Measurements from ENCODE around the gene HOXC5.
"Not testable (repeated sequence)": the region's sequence is repeated elsewhere in the genome, so short reads cannot be mapped to it uniquely, and the experiment has no call there.

The HOXC5 gene

GRCh38 chr12:54040148-54040494 lies 7.3 kb downstream of the HOXC5 start:
- H3K27ac ChIP-seq (ENCODE audit: low read length), result no peak overlapping the region
- peaks cover 74% of the 10 kb centered on the region for H3K27me3 ChIP-seq (replicated peaks; ENCODE audit: insufficient read depth, low read length)
- H3K36me3 ChIP-seq (replicated peaks; ENCODE audit: insufficient read depth, low read length), result no peaks in the 10 kb centered on the region
- H3K79me2 ChIP-seq (ENCODE audit: low read length), result no peaks in the 10 kb centered on the region
- H3K4me3 ChIP-seq (ENCODE audit: low read length), result peak overlapping the region; percentile 41; the same call in 1 of the 2 replicates
- no peaks in the 10 kb centered on the region for H3F3A ChIP-seq (ENCODE audit: insufficient read depth, low read length)
- DNase-seq, result no peak
- no peaks in the 10 kb centered on the region for H3K4me1 ChIP-seq (ENCODE audit: low read length)
- no peaks in the 10 kb centered on the region for H3K9me3 ChIP-seq (replicated peaks; ENCODE audit: insufficient read depth, low read length)
- no peaks in the 10 kb centered on the region for H3K9me2 ChIP-seq (replicated peaks; ENCODE audit: insufficient read depth, low read length)
- no peak for TF ChIP-seq CTCF (IDR thresholded peaks at IDR 0.05; ENCODE audit: low read length)
- no peak for TF ChIP-seq EZH2 (optimal IDR thresholded peaks at IDR 0.05; ENCODE audit: low read depth, low read length)
- TF ChIP-seq EZH2phosphoT487 (IDR thresholded peaks at IDR 0.05; ENCODE audit: low read length), result no peak
- H4K20me1 ChIP-seq (ENCODE audit: insufficient read depth, low read length), result no peaks in the 10 kb centered on the region
- H3K4me2 ChIP-seq (ENCODE audit: low read depth, low read length), result peak overlapping the region; percentile 40
- no peak overlapping the region for H3K9ac ChIP-seq (ENCODE audit: low read length)
- peak overlapping the region; percentile 59 for H2AFZ ChIP-seq (ENCODE audit: low read length)

- H3K79me2 ChIP-seq (ENCODE audit: low read length), result no peaks in the 10 kb centered on the region
- no peaks in the 10 kb centered on the region for H3K4me1 ChIP-seq (ENCODE audit: low read length)
- H3K9me3 ChIP-seq (replicated peaks; ENCODE audit: insufficient read depth, low read length), result no peaks in the 10 kb centered on the region
- peak overlapping the region; percentile 59 for H2AFZ ChIP-seq (ENCODE audit: low read length)
- H3K27me3 ChIP-seq (replicated peaks; ENCODE audit: insufficient read depth, low read length), result peaks cover 74% of the 10 kb centered on the region
- peak overlapping the region; percentile 40 for H3K4me2 ChIP-seq (ENCODE audit: low read depth, low read length)
- no peaks in the 10 kb centered on the region for H3K36me3 ChIP-seq (replicated peaks; ENCODE audit: insufficient read depth, low read length)
- H3K9me2 ChIP-seq (replicated peaks; ENCODE audit: insufficient read depth, low read length), result no peaks in the 10 kb centered on the region
- TF ChIP-seq EZH2 (optimal IDR thresholded peaks at IDR 0.05; ENCODE audit: low read depth, low read length) (no peak), EZH2phosphoT487 (IDR thresholded peaks at IDR 0.05; ENCODE audit: low read length) (no peak), CTCF (IDR thresholded peaks at IDR 0.05; ENCODE audit: low read length) (no peak)
- H3K4me3 ChIP-seq (ENCODE audit: low read length), result peak overlapping the region; percentile 41; the same call in 1 of the 2 replicates
- DNase-seq, result no peak
- H4K20me1 ChIP-seq (ENCODE audit: insufficient read depth, low read length), result no peaks in the 10 kb centered on the region
- H3F3A ChIP-seq (ENCODE audit: insufficient read depth, low read length), result no peaks in the 10 kb centered on the region
- H3K9ac ChIP-seq (ENCODE audit: low read length), result no peak overlapping the region
- H3K27ac ChIP-seq (ENCODE audit: low read length), result no peak overlapping the region
Observed at GRCh38 chr12:54040648-54041047, 7.8 kb downstream of the HOXC5 start.

- H3K4me1 ChIP-seq (ENCODE audit: low read length), result no peaks in the 10 kb centered on the region
- H3K79me2 ChIP-seq (ENCODE audit: low read length), result no peaks in the 10 kb centered on the region
- H3K9ac ChIP-seq (ENCODE audit: low read length), result no peak overlapping the region
- no peak overlapping the region for H3K4me2 ChIP-seq (ENCODE audit: low read depth, low read length)
- H3K27me3 ChIP-seq (replicated peaks; ENCODE audit: insufficient read depth, low read length), result peaks cover 74% of the 10 kb centered on the region
- no peak for TF ChIP-seq EZH2phosphoT487 (IDR thresholded peaks at IDR 0.05; ENCODE audit: low read length)
- TF ChIP-seq EZH2 (optimal IDR thresholded peaks at IDR 0.05; ENCODE audit: low read depth, low read length), result no peak
- no peak for TF ChIP-seq CTCF (IDR thresholded peaks at IDR 0.05; ENCODE audit: low read length)
- H4K20me1 ChIP-seq (ENCODE audit: insufficient read depth, low read length), result no peaks in the 10 kb centered on the region
- no peak overlapping the region for H2AFZ ChIP-seq (ENCODE audit: low read length)
- H3K9me2 ChIP-seq (replicated peaks; ENCODE audit: insufficient read depth, low read length), result no peaks in the 10 kb centered on the region
- H3K4me3 ChIP-seq (ENCODE audit: low read length), result no peak overlapping the region
- no peak overlapping the region for H3K27ac ChIP-seq (ENCODE audit: low read length)
- DNase-seq, result no peak
- no peaks in the 10 kb centered on the region for H3K36me3 ChIP-seq (replicated peaks; ENCODE audit: insufficient read depth, low read length)
- no peaks in the 10 kb centered on the region for H3K9me3 ChIP-seq (replicated peaks; ENCODE audit: insufficient read depth, low read length)
- H3F3A ChIP-seq (ENCODE audit: insufficient read depth, low read length), result no peaks in the 10 kb centered on the region
Observed at GRCh38 chr12:54041097-54041690, 8.3 kb downstream of the HOXC5 start.

GRCh38 chr12:54042033-54042432 lies 9.2 kb downstream of the HOXC5 start:
- H3K4me3 ChIP-seq (ENCODE audit: low read length); H3K4me2 ChIP-seq (ENCODE audit: low read depth, low read length); H3F3A ChIP-seq (ENCODE audit: insufficient read depth, low read length); DNase-seq; H3K9me3 ChIP-seq (replicated peaks; ENCODE audit: insufficient read depth, low read length); H4K20me1 ChIP-seq (ENCODE audit: insufficient read depth, low read length); H3K9ac ChIP-seq (ENCODE audit: low read length); H2AFZ ChIP-seq (ENCODE audit: low read length); H3K9me2 ChIP-seq (replicated peaks; ENCODE audit: insufficient read depth, low read length); H3K27ac ChIP-seq (ENCODE audit: low read length); H3K79me2 ChIP-seq (ENCODE audit: low read length); H3K4me1 ChIP-seq (ENCODE audit: low read length); H3K36me3 ChIP-seq (replicated peaks; ENCODE audit: insufficient read depth, low read length): not testable (repeated sequence)
- H3K27me3 ChIP-seq (replicated peaks; ENCODE audit: insufficient read depth, low read length), result peaks cover 75% of the 10 kb centered on the region
